Panc1 (cell line): ENCODE results near the gene CLDN5. TPM values are rescaled to one million over a fixed set of nuclear protein-coding genes. Genes with fewer than 3 reads are reported as not detected.

Source experiments
- ATAC-seq: fragments of 200-7000 bp; cut with Tn5 transposase; 2 replicates; pipeline ENCODE4 v1.9.1; 2020; ENCODE audit warnings: mild to moderate bottlenecking, moderate library complexity
- BruUV-seq: library from RNA; stranded (reverse); fragments of 400-500 nt; replicated peaks from 2 replicates; lab custom pipeline; 2021; lab: Mats Ljungman, UMichigan
- CTCF ChIA-PET: fragments of 300-600 bp; sonication (Branson Sonifier 250); formaldehyde crosslinking; loops from one replicate; lab custom pipeline; 2022; ENCODE audit warnings: antibody characterized with exemption; lab: Charles Lee
- POLR2A ChIA-PET: fragments of 300-600 bp; sonication (Branson Sonifier 250); formaldehyde crosslinking; loops from one replicate; lab custom pipeline; 2022; ENCODE audit warnings: antibody characterized with exemption; lab: Charles Lee
- DNase-seq: peaks from one replicate; pipeline ENCODE4 v3.0.0-alpha.2; 2010; ENCODE audit warnings: low read depth, low spot score
- H3K27ac ChIP-seq: 2 replicates; pipeline ENCODE4 v1.5.1; 2011; ENCODE audit warnings: mild to moderate bottlenecking, low read length, inconsistent platforms
- H3K27me3 ChIP-seq: fragments of 200-500 bp; sonication (Bioruptor generic); 2 replicates; pipeline ENCODE4 v1.6.0; 2014; ENCODE audit warnings: low read length, inconsistent platforms; ENCODE audit not compliant: control insufficient read depth, insufficient read depth
- H3K36me3 ChIP-seq: fragments of 200-500 bp; sonication (Bioruptor generic); 2 replicates; pipeline ENCODE4 v1.5.1; 2014; ENCODE audit warnings: inconsistent platforms, mild to moderate bottlenecking, low read length, moderate library complexity; ENCODE audit not compliant: control insufficient read depth, insufficient read depth
- H3K4me1 ChIP-seq: 2 replicates; pipeline ENCODE4 v1.5.1; 2011; ENCODE audit warnings: inconsistent platforms, mild to moderate bottlenecking, low read length, moderate library complexity; ENCODE audit not compliant: control insufficient read depth, insufficient read depth
- H3K4me3 ChIP-seq, 2 experiments: 2 replicates each; pipeline ENCODE4 v1.5.1; 2011 to 2012; ENCODE audit warnings: low read depth in 2 of 2, low read length in 2 of 2, mild to moderate bottlenecking in 2 of 2, inconsistent platforms in 1 of 2, moderate library complexity in 1 of 2
- H3K9me3 ChIP-seq: fragments of 200-500 bp; sonication (Bioruptor generic); 2 replicates; pipeline ENCODE4 v1.5.1; 2014; ENCODE audit warnings: low read depth, mild to moderate bottlenecking, inconsistent platforms, low read length, moderate library complexity; ENCODE audit not compliant: control insufficient read depth, insufficient read depth
- POLR2AphosphoS5 ChIP-seq: IDR thresholded peaks from 2 replicates; pipeline ENCODE4 v1.6.1; 2012; ENCODE audit warnings: mild to moderate bottlenecking, low read depth, low read length, moderate library complexity
- REST ChIP-seq, 2 experiments: IDR thresholded peaks; 2 replicates each; pipeline ENCODE4 v1.6.1; 2011 to 2012; ENCODE audit warnings: low read depth in 2 of 2, control low read depth in 1 of 2, low read length in 1 of 2, mild to moderate bottlenecking in 1 of 2, moderate library complexity in 1 of 2; ENCODE audit not compliant: insufficient read depth in 1 of 2
- SIN3A ChIP-seq: IDR thresholded peaks from 2 replicates; pipeline ENCODE4 v1.6.1; 2012; ENCODE audit warnings: low read depth, mild to moderate bottlenecking, low read length, moderate library complexity, borderline replicate concordance; ENCODE audit not compliant: insufficient read depth
- TCF7L2 ChIP-seq: IDR thresholded peaks from 2 replicates; pipeline ENCODE4 v1.6.1; 2011; ENCODE audit warnings: mild to moderate bottlenecking, low read depth, low read length, inconsistent platforms
- in situ Hi-C: cut with HindIII; loops from 2 replicates; pipeline ENCODE4 v1.10.0; 2016; ENCODE audit warnings: low sequenced_read_pairs, low pct_unique_long_range_greater_than_20kb
- intact Hi-C: fragments of 100-400 bp; cut with micrococcal nuclease; formaldehyde crosslinking; loops from one replicate; pipeline ENCODE4 v1.10.0; 2022; ENCODE audit not compliant: unreplicated experiment
- total RNA-seq: library from RNA; stranded (reverse); gene quantifications from one replicate; pipeline ENCODE4 v1.2.1, GENCODE V29; 2021; ENCODE audit not compliant: unreplicated experiment
- TF ChIP-seq, protein P1 (sequence below): fragments of 450-650 bp; IDR thresholded peaks from 2 replicates; pipeline ENCODE4 v1.5.1; 2017; ENCODE audit warnings: mild to moderate bottlenecking

Gene CLDN5
- total RNA-seq, 1 experiment from 2014 or later = 0.18 TPM

DNA sequence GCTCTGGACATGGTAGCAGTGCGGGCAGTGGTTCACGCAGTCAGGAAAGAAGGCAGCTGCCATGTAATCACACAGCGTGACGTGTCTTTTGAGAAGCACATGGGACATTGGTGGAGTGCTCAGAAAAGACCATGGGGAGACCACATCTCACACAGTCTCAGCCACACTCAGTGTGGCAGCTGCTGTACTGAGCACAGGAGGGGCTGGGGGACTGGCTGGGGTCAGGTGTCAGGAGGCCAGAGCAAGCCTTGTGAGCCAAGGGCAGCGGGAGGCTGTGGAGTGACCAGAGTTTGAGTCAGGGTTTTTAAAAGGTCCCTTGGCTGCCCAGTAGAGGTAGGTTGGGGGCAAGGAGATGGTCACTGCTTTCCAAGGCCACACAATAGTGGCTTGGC lies 18.5 kb downstream of the CLDN5 start:
- BruUV-seq = no TSS peak
- H3K27me3 ChIP-seq = no peaks in the 10 kb centered on the region
- H3K27ac ChIP-seq = no peak overlapping the region
- intact Hi-C loops (no loop called here), in situ Hi-C loops (no loop called here)
- no peak overlapping the region for H3K4me3 ChIP-seq
- no peaks in the 10 kb centered on the region for H3K4me1 ChIP-seq
- no peaks in the 10 kb centered on the region for H3K9me3 ChIP-seq
- no peak for TF ChIP-seq SIN3A
- TF ChIP-seq POLR2AphosphoS5 = no peak
- TF ChIP-seq, protein P1, sequence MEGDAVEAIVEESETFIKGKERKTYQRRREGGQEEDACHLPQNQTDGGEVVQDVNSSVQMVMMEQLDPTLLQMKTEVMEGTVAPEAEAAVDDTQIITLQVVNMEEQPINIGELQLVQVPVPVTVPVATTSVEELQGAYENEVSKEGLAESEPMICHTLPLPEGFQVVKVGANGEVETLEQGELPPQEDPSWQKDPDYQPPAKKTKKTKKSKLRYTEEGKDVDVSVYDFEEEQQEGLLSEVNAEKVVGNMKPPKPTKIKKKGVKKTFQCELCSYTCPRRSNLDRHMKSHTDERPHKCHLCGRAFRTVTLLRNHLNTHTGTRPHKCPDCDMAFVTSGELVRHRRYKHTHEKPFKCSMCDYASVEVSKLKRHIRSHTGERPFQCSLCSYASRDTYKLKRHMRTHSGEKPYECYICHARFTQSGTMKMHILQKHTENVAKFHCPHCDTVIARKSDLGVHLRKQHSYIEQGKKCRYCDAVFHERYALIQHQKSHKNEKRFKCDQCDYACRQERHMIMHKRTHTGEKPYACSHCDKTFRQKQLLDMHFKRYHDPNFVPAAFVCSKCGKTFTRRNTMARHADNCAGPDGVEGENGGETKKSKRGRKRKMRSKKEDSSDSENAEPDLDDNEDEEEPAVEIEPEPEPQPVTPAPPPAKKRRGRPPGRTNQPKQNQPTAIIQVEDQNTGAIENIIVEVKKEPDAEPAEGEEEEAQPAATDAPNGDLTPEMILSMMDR = no peak
- no peak for TF ChIP-seq TCF7L2
- TF ChIP-seq REST (IDR thresholded peaks at IDR 0.05; ENCODE audit: insufficient read depth in 1 of 2, low read depth in 2 of 2, low read length in 1 of 2) = no peak
- ChIA-PET POLR2A (no interaction called here), CTCF (no interaction called here)
- H3K36me3 ChIP-seq = no peaks in the 10 kb centered on the region; the same call in 1 of the 2 replicates
- no peak for ATAC-seq
- no peak for DNase-seq

DNA sequence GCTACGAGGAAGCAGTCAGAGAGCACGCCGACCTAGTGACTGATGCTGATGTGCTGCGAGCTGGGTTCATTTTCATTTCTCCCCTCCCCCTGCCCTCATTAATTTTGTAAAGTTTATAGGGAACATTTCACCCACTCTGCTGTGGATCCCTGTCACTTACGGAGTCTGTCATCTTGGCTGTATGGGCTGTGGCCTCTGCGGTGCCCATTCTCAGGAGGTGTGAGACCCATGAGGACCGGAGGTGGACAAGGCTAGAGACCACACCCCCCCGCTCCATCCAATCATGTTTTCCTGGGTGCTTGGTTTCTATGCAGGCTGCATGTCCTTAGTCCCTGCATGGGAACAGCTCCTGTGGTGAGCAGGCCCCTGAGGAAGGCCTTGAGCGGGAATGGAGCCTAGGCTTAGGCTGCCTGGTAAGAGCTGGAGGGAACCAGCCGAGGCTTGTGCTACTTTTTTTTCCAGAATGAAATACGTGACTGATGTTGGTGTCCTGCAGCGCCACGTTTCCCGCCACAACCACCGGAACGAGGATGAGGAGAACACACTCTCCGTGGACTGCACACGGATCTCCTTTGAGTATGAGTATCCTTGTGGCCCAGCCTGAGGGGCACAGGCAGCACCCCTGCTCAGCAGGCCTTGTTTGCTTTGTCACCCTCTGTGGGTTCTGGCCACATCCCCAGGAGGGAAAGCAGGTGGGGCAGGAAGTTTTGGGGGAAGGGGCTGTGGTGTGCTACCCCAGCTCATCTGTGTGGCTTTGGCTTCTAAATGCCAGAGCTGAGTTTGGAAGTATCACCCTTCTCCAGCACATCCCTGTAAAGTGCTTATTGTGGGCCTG lies 19.1 kb downstream of the CLDN5 start:
- TF ChIP-seq POLR2AphosphoS5 (no peak), SIN3A (no peak), REST (IDR thresholded peaks at IDR 0.05; ENCODE audit: insufficient read depth in 1 of 2, low read depth in 2 of 2, low read length in 1 of 2) (no peak), TCF7L2 (no peak)
- TF ChIP-seq, protein P1 = no peak
- POLR2A ChIA-PET = no interaction called here
- in situ Hi-C loops = no loop called here
- CTCF ChIA-PET = no interaction called here
- Histone ChIP-seq H3K4me3 (no peak overlapping the region), H3K4me1 (no peaks in the 10 kb centered on the region), H3K27ac (no peak overlapping the region), H3K9me3 (no peaks in the 10 kb centered on the region), H3K36me3 (no peaks in the 10 kb centered on the region; the same call in 1 of the 2 replicates), H3K27me3 (no peaks in the 10 kb centered on the region)
- BruUV-seq = no TSS peak
- ATAC-seq = no peak; the same call in 1 of the 2 replicates
- intact Hi-C loops = no loop called here
- no peak for DNase-seq
